ENCODE data around the gene MCF2L2.
"Not testable (repeated sequence)": the region's sequence is repeated elsewhere in the genome, so short reads cannot be mapped to it uniquely, and the experiment has no call there.

The MCF2L2 gene, protein sequence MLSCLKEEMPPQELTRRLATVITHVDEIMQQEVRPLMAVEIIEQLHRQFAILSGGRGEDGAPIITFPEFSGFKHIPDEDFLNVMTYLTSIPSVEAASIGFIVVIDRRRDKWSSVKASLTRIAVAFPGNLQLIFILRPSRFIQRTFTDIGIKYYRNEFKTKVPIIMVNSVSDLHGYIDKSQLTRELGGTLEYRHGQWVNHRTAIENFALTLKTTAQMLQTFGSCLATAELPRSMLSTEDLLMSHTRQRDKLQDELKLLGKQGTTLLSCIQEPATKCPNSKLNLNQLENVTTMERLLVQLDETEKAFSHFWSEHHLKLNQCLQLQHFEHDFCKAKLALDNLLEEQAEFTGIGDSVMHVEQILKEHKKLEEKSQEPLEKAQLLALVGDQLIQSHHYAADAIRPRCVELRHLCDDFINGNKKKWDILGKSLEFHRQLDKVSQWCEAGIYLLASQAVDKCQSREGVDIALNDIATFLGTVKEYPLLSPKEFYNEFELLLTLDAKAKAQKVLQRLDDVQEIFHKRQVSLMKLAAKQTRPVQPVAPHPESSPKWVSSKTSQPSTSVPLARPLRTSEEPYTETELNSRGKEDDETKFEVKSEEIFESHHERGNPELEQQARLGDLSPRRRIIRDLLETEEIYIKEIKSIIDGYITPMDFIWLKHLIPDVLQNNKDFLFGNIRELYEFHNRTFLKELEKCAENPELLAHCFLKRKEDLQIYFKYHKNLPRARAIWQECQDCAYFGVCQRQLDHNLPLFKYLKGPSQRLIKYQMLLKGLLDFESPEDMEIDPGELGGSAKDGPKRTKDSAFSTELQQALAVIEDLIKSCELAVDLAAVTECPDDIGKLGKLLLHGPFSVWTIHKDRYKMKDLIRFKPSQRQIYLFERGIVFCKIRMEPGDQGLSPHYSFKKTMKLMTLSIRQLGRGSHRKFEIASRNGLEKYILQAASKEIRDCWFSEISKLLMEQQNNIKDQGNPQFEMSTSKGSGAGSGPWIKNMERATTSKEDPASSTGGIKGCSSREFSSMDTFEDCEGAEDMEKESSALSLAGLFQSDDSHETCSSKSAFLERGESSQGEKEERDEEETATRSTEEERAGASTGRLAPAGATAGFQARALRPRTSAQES

DNA sequence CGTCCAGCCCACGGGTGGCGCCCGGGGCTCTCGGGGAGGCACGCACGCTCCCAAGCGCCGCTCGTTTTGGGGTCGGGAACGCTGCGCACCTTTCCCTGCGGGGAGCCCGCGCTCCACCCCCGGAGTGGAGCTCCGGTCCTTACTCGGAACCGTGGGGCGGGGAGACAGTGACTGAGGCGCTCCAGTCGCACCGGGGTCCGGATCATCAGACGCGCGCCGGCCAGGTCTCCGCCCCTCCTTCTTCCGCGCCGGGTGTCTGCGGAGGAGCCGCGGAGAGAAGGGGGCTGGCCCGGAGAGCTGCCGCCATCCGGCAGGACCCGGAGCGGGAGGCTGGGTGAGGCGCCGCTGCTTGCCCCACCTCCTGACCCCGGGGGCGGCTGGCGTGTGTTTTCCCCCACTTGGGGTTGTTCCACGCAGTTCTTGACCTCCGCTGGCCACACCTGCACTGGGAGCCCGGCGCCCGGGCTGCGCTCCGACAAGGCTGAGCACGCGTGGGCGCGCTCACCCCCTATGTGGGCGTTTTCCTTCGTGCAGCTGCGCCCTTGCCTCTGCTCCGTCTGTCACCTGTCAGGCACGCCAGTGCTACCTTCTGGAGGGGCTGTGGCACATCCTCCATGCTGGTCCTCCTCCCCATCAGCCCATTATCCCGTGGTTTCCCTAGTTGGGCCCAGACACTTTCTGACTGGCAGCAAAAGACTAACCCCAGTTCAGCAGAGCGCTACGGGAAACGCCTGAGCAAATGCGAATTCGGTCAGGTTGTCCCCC lies at the start of gene MCF2L2:
Gene MCF2L2 (minus strand): TSS at position 173 of the 765 bp plus-strand sequence. CDS start 642 bp downstream, outside the sequence.
- Histone ChIP-seq H3K9ac (ENCODE audit: low read depth, low read length) (peak within 1 kb of the TSS; percentile 97), H3K4me1 (ENCODE audit: insufficient read depth, low read length) (peaks cover 4% of the 10 kb centered on the region; the same call in 1 of the 2 replicates), H3K9me3 (ENCODE audit: control insufficient read depth, insufficient read depth, low read length) (no peaks in the 10 kb centered on the region), H3K36me3 (ENCODE audit: insufficient read depth, low read length) (no peaks in the 10 kb centered on the region)

DNA sequence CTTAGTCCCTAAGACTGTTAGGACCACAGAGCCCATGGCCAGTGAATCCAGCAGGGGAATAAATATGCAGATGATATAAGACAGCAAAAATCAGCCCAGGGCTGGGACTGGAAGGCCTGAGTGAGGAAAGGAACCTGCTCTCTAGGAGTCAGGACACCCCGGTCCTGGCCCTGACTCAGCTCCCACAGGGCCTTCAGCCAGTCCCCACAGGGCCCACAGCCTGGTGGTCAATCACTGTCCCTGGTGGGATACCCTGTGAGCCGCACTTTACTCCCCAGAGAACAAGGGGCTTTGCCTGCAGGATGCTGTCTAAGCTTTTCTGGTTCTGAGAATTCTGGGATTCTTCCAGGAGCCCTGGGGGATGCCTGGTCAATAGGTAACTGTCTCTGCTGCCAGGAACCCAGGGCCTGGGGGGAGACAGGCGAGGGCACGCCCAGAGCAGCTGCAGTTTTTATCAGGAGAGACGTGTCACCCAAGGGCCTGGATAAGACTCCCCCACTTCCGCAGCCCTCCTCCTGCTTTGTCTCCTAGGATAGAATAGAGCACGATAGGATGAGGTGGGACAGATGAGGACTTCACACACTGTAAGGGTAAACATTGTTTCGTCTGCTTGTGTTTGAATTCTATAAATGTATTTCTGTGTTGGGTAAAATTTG lies 49.5 kb upstream of the MCF2L2 start:
- Histone ChIP-seq H3K4me1 (ENCODE audit: insufficient read depth, low read length) (peaks cover 7% of the 10 kb centered on the region), H3K9me3 (ENCODE audit: control insufficient read depth, insufficient read depth, low read length) (no peaks in the 10 kb centered on the region), H3K9ac (ENCODE audit: low read depth, low read length) (no peak overlapping the region), H3K36me3 (ENCODE audit: insufficient read depth, low read length) (no peaks in the 10 kb centered on the region)

DNA sequence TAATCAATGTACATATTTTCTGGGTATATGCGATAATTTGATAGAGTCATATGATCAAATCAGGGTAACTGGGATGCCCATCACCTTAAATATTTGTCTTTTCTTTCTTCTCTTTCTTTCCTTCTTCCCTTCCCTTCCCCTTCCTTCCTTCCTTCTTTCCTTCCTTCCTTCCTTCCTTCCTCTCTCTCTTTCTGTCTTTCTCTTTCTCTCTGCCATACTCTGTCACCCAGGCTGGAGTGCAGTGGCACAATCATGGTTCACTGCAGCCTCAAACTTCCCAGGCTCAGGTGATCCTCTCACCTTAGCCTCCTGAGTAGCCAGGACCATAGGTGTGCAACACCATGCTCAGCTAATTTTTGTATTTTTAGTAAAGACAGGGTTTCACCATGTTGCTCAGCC lies 47.3 kb upstream of the MCF2L2 start:
- H3K4me1 ChIP-seq (ENCODE audit: insufficient read depth, low read length); H3K9me3 ChIP-seq (ENCODE audit: control insufficient read depth, insufficient read depth, low read length): not testable (repeated sequence)

DNA sequence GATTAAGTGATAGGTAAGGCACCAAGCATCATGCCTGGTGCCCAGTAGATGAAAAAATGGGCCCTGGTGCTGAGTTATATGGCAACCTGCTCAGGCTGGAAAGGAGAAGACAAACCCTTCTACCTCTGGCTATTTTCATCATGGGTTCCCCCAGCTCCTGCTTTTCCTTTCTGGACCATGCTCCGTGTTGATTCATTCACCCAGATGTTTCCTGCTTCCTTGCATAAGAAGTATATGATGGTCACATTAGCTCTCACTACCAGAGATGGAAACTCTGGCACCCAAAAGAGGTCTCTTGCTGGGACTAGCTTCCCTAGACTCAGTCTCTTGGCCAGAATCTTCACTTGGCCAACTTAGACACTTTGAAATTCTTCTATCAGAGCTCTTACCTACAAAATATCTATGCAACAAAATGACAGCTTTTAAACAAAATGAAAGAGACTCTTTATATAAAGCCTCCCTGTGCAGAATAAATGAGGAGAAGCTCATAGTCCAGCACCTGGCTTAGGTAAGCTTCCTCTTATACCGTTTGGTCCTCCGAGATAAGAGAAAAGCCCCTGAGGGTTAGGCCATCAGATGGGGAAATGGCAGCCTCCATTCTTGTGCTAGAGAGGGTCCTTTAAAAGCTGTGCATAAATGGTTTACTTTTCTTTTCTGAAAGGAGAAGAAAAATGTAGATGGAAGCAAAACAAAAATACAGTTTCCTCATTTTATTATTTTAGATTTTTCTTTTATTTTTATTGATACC lies 46.8 kb upstream of the MCF2L2 start:
- no peaks in the 10 kb centered on the region for H3K9me3 ChIP-seq (ENCODE audit: control insufficient read depth, insufficient read depth, low read length)
- H3K4me1 ChIP-seq (ENCODE audit: insufficient read depth, low read length), result peaks cover 7% of the 10 kb centered on the region
- H3K9ac ChIP-seq (ENCODE audit: low read depth, low read length), result no peak overlapping the region
- H3K36me3 ChIP-seq (ENCODE audit: insufficient read depth, low read length), result no peaks in the 10 kb centered on the region

More for the DNA sequence above, 47.3 kb upstream of the MCF2L2 start:
- H3K36me3 ChIP-seq (ENCODE audit: insufficient read depth, low read length); H3K9ac ChIP-seq (ENCODE audit: low read depth, low read length): not testable (repeated sequence)

DNA sequence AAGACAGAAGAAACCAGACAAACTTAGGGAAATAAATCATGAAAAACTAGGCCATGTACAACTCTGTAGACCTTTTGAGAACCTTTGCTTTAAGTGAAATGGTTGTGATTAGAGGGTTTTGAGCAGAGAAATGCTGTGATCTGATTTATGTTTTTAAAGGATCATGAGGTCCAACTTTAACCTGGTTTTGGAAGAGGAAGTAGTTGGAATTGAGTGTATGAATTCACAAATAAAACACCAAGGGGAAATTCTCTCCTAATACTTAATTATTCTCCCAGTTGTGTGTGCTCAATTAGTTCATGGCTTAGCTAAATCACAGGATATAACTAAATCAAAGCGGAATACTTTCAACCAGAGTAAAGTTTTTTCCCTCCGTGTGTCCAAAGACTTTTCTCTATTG lies 45.5 kb upstream of the MCF2L2 start:
- Histone ChIP-seq H3K36me3 (ENCODE audit: insufficient read depth, low read length) (no peaks in the 10 kb centered on the region), H3K4me1 (ENCODE audit: insufficient read depth, low read length) (no peaks in the 10 kb centered on the region), H3K9me3 (ENCODE audit: control insufficient read depth, insufficient read depth, low read length) (no peaks in the 10 kb centered on the region), H3K9ac (ENCODE audit: low read depth, low read length) (no peak overlapping the region)

DNA sequence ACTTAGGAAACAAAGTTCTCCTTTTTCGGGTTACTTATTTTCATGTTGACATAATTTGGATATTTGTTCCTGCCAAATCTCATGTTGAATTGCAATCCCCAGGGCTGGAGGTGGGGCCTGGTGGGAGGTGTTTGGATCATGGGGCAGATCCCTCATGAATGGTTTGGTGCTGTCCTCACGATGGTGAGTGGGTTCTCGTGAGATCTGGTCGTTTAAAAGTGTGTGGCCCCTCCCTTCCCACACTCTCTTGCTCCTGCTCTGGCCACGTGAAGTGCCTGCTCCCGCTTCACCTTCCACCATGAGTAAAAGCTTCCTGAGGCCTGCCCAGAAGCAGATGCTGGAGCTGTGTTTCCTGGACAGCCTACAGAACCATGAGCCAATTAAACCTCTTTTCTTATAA lies 43.7 kb upstream of the MCF2L2 start:
- H3K9me3 ChIP-seq (ENCODE audit: control insufficient read depth, insufficient read depth, low read length), result no peaks in the 10 kb centered on the region
- no peaks in the 10 kb centered on the region for H3K36me3 ChIP-seq (ENCODE audit: insufficient read depth, low read length)
- H3K9ac ChIP-seq (ENCODE audit: low read depth, low read length), result no peak overlapping the region
- no peaks in the 10 kb centered on the region for H3K4me1 ChIP-seq (ENCODE audit: insufficient read depth, low read length)

DNA sequence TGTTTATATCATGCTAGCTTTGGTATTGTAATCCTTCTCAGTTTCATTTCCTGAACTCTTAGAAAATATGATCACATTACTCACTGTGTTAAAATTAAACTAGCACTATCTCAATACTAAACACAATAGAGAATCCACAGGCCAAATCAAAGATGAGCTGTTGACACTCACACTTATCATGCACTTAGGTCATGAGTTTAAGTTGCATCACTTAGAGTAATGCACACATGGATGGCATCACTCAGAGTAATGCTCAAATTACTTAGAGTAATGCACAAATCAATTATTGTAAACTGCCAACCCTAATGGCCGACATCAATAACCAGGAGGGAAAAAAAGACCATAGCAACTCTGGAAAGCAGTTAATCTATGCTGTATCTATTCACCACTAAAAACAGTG lies 40.0 kb upstream of the MCF2L2 start:
- Histone ChIP-seq H3K36me3 (ENCODE audit: insufficient read depth, low read length) (no peaks in the 10 kb centered on the region), H3K9ac (ENCODE audit: low read depth, low read length) (no peak overlapping the region), H3K4me1 (ENCODE audit: insufficient read depth, low read length) (no peaks in the 10 kb centered on the region), H3K9me3 (ENCODE audit: control insufficient read depth, insufficient read depth, low read length) (no peaks in the 10 kb centered on the region)

GRCh38 chr3:183466575-183466974 lies 38.2 kb upstream of the MCF2L2 start:
- H3K9me3 ChIP-seq (ENCODE audit: control insufficient read depth, insufficient read depth, low read length), result no peaks in the 10 kb centered on the region
- no peak overlapping the region for H3K9ac ChIP-seq (ENCODE audit: low read depth, low read length)
- no peaks in the 10 kb centered on the region for H3K4me1 ChIP-seq (ENCODE audit: insufficient read depth, low read length)
- H3K36me3 ChIP-seq (ENCODE audit: insufficient read depth, low read length), result no peaks in the 10 kb centered on the region

DNA sequence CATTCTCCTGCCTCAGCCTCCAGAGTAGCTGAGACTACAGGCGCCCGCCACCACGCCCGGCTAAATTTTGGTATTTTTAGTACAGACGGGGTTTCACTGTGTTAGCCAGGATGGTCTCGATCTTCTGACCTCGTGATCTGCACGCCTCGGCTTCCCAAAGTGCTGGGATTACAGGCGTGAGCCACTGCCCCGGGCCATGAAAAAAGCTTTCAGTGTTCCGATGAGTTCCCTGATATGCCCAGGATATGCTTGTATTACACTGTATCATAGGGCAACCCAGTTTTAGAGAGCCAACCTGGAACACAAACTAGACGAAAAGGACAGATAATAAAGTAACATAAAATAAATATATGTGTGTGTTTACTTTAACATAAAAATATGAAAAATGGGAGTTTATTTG lies 37.3 kb upstream of the MCF2L2 start:
- H3K9ac ChIP-seq (ENCODE audit: low read depth, low read length); H3K36me3 ChIP-seq (ENCODE audit: insufficient read depth, low read length); H3K4me1 ChIP-seq (ENCODE audit: insufficient read depth, low read length); H3K9me3 ChIP-seq (ENCODE audit: control insufficient read depth, insufficient read depth, low read length): not testable (repeated sequence)

DNA sequence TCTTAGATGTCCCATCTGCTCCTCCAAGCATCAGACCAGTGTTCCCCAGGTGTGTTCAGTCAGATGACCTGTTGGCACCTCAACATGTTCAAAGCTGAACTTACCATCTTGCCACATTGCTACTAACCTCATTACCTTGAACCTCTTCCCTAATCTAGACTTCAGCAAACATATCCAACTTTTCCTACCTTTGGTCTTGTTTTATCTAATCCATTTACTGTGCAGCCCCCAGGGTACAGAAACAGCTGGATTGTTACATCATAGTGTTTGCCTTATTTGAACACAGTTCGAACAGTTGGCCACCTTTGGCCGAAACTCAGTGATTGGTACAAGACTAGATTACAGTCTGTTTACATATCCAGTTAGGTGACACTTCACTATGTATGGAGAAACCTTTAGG lies 36.1 kb upstream of the MCF2L2 start:
- H3K36me3 ChIP-seq (ENCODE audit: insufficient read depth, low read length), result 0 out of 2 replicates have a peak, but pooled peaks cover 2% of the 10 kb centered on the region
- peaks cover 4% of the 10 kb centered on the region for H3K9me3 ChIP-seq (ENCODE audit: control insufficient read depth, insufficient read depth, low read length)
- no peak overlapping the region for H3K9ac ChIP-seq (ENCODE audit: low read depth, low read length)
- no peaks in the 10 kb centered on the region for H3K4me1 ChIP-seq (ENCODE audit: insufficient read depth, low read length)

DNA sequence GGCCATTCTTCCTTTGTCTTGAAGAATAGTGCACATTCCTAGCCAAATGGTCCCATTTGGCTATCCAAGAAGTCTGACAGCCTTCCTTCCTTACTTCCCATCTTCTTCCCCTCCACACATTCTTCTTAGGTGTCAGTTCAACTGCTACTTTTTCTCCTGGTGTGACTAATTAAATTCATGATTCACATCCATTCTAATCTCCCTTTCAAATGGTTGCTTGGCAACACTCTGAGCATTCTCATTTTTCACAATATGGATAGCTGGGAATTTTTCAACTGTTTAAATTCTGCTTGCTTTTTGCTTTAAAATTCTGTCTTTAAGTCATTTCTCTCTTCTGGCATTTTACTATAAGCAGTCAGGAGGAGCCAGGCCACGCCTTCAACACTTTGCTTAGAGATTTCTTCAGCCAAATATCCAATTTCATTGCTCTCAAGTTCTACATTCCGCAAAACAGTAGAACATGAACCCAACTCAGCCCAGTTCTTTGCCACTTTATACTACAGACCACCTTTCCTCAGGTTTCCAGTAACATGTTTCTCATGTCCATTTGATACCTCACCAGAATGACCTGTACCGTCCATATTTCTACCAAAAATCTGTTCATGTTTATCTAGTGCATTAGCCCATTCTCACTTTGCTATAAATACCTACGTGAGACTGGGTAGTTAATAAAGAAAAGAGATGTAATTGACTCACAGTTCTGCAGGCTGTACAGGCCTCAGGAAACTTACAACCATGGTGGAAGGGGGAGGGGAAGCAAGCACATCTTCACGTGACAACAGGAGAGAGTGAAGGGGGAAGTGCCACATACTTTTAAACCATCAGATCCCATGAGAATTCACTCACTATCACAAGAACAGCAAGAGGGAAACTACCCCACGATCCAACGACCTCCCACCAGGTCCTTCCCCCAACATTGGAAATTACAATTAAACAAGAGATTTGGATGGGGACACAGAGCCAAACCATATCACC lies 31.9 kb upstream of the MCF2L2 start:
- Histone ChIP-seq H3K9ac (ENCODE audit: low read depth, low read length) (no peak overlapping the region), H3K4me1 (ENCODE audit: insufficient read depth, low read length) (no peaks in the 10 kb centered on the region), H3K9me3 (ENCODE audit: control insufficient read depth, insufficient read depth, low read length) (peaks cover 4% of the 10 kb centered on the region), H3K36me3 (ENCODE audit: insufficient read depth, low read length) (0 out of 2 replicates have a peak, but pooled peaks cover 2% of the 10 kb centered on the region)

- H3K9me3 ChIP-seq (ENCODE audit: control insufficient read depth, insufficient read depth, low read length), result no peaks in the 10 kb centered on the region
- no peaks in the 10 kb centered on the region; the same call in 1 of the 2 replicates for H3K36me3 ChIP-seq (ENCODE audit: insufficient read depth, low read length)
- no peaks in the 10 kb centered on the region for H3K4me1 ChIP-seq (ENCODE audit: insufficient read depth, low read length)
- H3K9ac ChIP-seq (ENCODE audit: low read depth, low read length), result no peak overlapping the region
Observed at GRCh38 chr3:183455089-183455488, 26.7 kb upstream of the MCF2L2 start.

All from ES-I3 (cell line).